GM12801 (cell line): ENCODE measurements around the gene DAGLB.

Experiments
- TF ChIP-seq, protein P1 (sequence below): IDR thresholded peaks from one replicate; pipeline ENCODE4 v1.5.1; 2011; ENCODE audit warnings: control low read depth; ENCODE audit not compliant: insufficient read length; ENCODE audit errors: extremely low read depth

Gene DAGLB

DNA sequence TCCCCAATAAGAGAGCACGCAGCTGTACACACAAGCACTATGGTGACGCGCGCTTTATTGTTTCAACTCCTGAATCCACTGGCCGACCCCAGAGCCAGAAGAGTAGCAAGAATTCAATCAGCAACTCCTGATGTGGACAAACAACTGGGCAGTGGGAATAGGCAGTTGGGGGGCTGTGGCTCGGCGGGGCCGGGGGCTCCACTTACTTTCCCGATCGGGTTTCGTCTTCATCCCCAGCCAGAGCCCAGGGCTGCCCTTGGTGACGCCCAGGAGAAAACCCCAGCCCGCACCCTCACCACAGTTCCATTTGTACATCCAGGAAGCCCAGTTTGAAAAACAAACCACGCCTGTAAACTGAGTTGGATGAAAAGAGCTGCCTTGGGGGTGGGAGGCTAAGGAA lies 38.7 kb downstream of the DAGLB start:
- TF ChIP-seq, protein P1, sequence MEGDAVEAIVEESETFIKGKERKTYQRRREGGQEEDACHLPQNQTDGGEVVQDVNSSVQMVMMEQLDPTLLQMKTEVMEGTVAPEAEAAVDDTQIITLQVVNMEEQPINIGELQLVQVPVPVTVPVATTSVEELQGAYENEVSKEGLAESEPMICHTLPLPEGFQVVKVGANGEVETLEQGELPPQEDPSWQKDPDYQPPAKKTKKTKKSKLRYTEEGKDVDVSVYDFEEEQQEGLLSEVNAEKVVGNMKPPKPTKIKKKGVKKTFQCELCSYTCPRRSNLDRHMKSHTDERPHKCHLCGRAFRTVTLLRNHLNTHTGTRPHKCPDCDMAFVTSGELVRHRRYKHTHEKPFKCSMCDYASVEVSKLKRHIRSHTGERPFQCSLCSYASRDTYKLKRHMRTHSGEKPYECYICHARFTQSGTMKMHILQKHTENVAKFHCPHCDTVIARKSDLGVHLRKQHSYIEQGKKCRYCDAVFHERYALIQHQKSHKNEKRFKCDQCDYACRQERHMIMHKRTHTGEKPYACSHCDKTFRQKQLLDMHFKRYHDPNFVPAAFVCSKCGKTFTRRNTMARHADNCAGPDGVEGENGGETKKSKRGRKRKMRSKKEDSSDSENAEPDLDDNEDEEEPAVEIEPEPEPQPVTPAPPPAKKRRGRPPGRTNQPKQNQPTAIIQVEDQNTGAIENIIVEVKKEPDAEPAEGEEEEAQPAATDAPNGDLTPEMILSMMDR: no peak

DNA sequence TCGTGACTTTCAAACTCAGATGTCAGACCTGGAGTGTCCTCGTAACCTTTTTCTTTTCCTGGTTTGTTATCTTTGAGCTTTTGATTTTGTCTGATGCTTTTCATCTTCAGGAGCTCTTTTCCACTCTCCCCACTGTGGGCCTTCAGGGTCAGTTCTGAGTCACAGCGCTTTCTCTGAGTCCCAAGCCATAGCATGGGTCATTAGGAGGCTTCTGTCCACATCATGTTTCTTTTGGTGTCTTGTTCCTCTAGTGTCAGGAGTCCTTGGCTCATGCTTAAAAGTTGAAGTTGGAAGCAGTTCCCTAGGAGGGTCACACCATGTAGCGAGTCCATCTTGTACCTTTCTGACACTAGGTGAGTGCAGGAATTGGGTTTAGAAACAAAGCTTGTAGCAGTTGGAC lies 40.3 kb downstream of the DAGLB start:
- TF ChIP-seq, protein P1: no peak

DNA sequence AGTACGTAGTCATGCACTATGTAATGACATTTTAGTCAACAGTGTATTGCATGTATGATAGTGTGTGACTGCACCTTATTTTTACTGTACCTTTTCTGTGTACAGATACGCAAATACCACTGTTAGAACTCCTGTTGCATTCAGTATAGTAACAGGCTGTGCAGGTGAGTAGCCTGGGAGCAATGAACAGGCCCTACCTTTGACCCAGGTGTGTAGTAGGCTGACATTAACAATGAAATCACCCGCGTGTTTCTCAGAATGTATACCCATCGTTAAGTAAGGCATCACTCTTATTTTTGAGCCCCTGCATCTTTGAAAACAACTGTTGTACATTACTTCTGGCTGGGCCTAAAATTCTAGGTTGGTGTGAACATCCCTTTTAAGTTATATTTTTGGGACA lies 41.6 kb downstream of the DAGLB start:
- TF ChIP-seq, protein P1: no peak

GRCh38 chr7:6403907-6404306 lies 43.8 kb downstream of the DAGLB start:
- TF ChIP-seq, protein P1: no peak

DNA sequence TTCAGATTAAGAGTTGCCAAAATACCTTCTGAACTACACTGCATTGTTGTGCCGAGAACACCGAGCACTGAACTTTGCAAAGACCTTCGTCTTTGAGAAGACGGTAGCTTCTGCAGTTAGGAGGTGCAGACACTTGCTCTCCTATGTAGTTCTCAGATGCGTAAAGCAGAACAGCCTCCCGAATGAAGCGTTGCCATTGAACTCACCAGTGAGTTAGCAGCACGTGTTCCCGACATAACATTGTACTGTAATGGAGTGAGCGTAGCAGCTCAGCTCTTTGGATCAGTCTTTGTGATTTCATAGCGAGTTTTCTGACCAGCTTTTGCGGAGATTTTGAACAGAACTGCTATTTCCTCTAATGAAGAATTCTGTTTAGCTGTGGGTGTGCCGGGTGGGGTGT lies 45.0 kb downstream of the DAGLB start:
- TF ChIP-seq, protein P1: no peak

- TF ChIP-seq, protein P1: no peak
Measured at GRCh38 chr7:6402041-6402440, 45.7 kb downstream of the DAGLB start.

GRCh38 chr7:6401536-6401935 lies 46.2 kb downstream of the DAGLB start:
- TF ChIP-seq, protein P1: no peak

DNA sequence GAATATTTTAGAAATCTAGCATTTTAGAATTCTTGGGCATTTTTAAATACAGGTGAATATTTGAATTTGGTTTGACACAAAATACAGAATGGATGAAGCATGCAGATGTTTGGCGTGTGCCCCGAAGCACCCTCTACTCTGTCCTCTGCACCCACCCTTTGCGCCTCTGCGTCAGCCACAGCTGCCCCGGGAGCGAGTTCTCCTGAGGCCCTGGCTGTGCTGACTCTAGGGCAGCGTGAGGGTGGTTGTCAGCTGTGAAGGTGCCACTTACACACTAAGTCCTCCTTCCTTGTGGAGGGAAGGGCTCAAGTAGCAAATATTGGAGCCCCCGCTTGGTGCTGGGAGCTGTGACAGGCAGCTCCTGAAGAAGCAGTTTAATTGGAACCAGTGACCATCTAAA lies 48.4 kb downstream of the DAGLB start:
- TF ChIP-seq, protein P1: no peak
